Measurements from ENCODE around the gene SNX24. TPM values are rescaled to one million over a fixed set of nuclear protein-coding genes. Genes with fewer than 3 reads are reported as not detected.

Gene SNX24
- total RNA-seq, 2 experiments from 2014 or later, result 3.2 to 3.4 TPM

DNA sequence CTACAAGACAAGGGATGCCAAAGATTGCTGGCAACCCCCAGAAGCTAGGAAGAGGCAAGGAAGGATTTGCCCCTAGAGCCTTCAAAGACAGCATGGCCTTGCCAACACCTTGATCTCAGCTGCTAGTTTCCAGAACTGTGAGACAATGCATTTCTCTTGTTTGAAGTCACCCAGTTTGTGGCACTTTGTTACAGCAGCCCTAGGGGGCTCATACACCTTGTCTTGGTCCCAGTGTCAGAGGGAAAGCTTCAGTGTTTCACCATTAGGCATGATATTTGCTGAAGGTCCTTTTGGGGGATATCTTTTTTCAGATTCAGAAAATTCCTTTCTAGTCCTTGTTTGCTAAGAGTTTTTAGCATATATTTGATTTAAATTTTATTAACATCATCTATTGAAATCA, 194.3 kb downstream of the SNX24 start:
- DNase-seq (no peak), ATAC-seq (ENCODE audit: low read depth) (no peak)
- Mint-ChIP-seq H3K36me3 (no peaks in the 10 kb centered on the region), H3K4me3 (no peak overlapping the region), H3K27me3 (peaks cover 55% of the 10 kb centered on the region), H3K9me3 (no peaks in the 10 kb centered on the region), H3K27ac (no peak overlapping the region), H3K4me1 (peaks cover 8% of the 10 kb centered on the region)
- POLR2A ChIA-PET, result no interaction called here

DNA sequence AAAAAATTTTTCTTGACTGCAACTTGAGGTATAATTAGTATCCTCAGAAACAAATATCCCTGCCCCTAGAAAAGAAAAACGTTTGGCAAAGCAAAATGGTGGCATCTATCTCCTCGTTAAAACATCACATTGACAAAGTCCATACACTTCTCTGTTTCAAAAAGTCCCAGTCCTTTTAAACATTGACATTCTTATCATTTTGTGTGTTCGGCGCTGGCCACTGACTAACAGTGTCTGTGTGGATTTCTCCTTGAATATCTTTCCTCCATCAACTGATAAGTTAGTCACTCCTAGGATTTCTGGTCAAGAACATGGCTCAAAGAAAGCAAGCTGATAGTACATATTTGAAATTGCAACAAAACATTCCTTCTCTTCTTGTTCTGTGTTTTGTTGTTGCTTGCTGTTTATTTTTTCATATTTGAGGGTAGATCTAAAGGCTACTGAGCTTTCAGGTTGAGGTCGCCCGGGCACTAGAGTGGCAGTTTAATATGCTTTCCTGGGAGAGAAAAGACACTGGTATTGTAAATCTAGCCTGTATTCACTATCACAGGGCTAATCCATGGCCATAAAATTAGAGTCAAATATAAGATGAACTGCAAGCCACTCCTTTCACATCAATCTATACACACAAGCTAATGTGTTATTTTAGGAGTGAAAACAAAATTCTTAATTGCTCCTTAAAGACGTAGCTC, 199.7 kb downstream of the SNX24 start:
- Mint-ChIP-seq H3K4me3 (no peak overlapping the region), H3K27me3 (peaks cover 13% of the 10 kb centered on the region), H3K4me1 (no peaks in the 10 kb centered on the region), H3K36me3 (no peaks in the 10 kb centered on the region), H3K9me3 (no peaks in the 10 kb centered on the region), H3K27ac (no peak overlapping the region)
- no peak for DNase-seq
- no peak for ATAC-seq (ENCODE audit: low read depth)
- POLR2A ChIA-PET, result no interaction called here

DNA sequence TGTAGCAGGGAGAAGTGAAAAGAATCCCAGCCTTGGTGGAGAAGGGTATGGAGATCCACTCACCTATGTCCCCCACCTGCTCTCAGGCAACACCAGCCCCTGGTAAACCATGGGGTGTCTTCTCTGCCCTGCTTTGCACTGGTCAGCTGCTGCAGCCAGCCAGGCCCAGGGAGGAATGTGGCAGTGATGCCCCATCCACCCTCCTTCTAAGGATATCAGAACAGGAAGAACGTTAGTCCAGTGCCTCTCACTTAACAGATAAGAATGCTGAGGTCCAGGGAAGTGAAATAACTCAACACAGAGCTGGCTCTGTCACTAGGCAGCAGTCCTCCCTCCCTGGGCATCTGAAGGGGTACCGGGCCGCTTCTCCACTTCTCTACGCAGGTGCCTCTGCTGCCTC, 200.8 kb downstream of the SNX24 start:
- DNase-seq, result no peak
- Mint-ChIP-seq H3K27ac (no peak overlapping the region), H3K9me3 (peaks cover under 1% of the 10 kb centered on the region), H3K4me3 (no peak overlapping the region), H3K4me1 (no peaks in the 10 kb centered on the region), H3K36me3 (no peaks in the 10 kb centered on the region), H3K27me3 (peaks cover 20% of the 10 kb centered on the region)
- POLR2A ChIA-PET, result no interaction called here
- ATAC-seq (ENCODE audit: low read depth), result no peak

DNA sequence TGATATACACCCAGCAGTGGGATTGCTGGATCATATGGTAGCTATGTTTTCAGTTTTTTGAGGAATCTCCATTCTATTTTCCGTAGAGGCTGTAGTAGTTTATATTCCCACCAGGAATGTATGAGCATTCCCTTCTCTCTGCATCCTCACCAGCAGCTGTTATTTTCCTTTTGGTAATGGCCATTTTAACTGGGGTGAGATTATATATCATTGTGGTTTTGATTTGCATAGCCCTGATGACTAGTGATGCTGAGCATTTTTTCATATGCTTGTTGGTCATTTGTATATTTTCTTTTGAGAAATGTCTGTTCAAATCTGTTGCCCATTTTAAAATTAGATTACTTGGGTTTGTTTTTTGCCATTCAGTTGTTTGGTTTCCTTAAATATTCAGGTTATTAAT, 202.3 kb downstream of the SNX24 start:
- peaks cover 2% of the 10 kb centered on the region for H3K9me3 Mint-ChIP-seq
- no peak overlapping the region for H3K4me3 Mint-ChIP-seq
- H3K27me3 Mint-ChIP-seq, result peaks cover 13% of the 10 kb centered on the region
- ATAC-seq (ENCODE audit: low read depth), result no peak
- DNase-seq, result no peak
- no peak overlapping the region for H3K27ac Mint-ChIP-seq
- POLR2A ChIA-PET, result no interaction called here
- no peaks in the 10 kb centered on the region for H3K36me3 Mint-ChIP-seq
- no peaks in the 10 kb centered on the region for H3K4me1 Mint-ChIP-seq

DNA sequence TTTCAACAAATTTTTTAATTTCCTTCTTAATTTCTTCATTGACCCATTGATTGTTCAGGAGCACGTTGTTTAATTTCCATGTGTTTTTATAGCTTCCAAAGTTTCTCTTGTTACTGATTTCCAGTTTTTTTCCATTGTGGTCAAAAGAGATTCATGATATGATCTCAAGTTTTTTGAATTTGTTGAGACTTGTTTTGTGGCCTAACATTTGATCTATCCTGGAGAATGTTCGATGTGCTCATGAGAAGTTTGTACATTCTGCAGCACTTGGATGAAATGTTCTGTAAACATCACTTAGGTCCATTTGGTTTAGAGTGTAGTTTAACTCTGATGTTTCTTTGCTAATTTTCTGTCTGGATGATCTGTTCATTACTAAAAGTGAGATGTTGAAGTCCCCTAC, 205.8 kb downstream of the SNX24 start:
- Mint-ChIP-seq H3K4me3 (no peak overlapping the region), H3K36me3 (no peaks in the 10 kb centered on the region), H3K27ac (no peak overlapping the region), H3K4me1 (no peaks in the 10 kb centered on the region), H3K27me3 (peaks cover 8% of the 10 kb centered on the region), H3K9me3 (peaks cover 2% of the 10 kb centered on the region)
- ATAC-seq (ENCODE audit: low read depth) (no peak), DNase-seq (no peak)
- POLR2A ChIA-PET, result no interaction called here

Other genes starting within 250 kb of the SNX24 start
- gene SNX2, start 70.5 kb upstream of the SNX24 start, total RNA-seq, result 10 to 100 TPM; 42.9 to 43.0 TPM
- not detected for gene PPIC, start 191.1 kb downstream of the SNX24 start, total RNA-seq
- gene PRDM6, start 243.6 kb downstream of the SNX24 start, total RNA-seq, result not detected

Data from activated naive CD8-positive, alpha-beta T cell treated with anti-CD3 and anti-CD28 coated beads, Interleukin-2, amount 10 ng/mL, durations not matched to agents 7 days and 5 days (primary cell).